IPS-15b (cell line): Measurements from ENCODE around the gene RBPMS2.
"Not testable (repeated sequence)": the region's sequence is repeated elsewhere in the genome, so short reads cannot be mapped to it uniquely, and the experiment has no call there.

ENCODE experiments used
- H3K27me3 ChIP-seq: one replicate; pipeline ENCODE4 v1.6.1; 2013; ENCODE audit warnings: low read length; ENCODE audit not compliant: control insufficient read depth, insufficient read depth
- H3K36me3 ChIP-seq: one replicate; pipeline ENCODE4 v1.6.1; 2013; ENCODE audit warnings: low read length; ENCODE audit not compliant: control insufficient read depth, insufficient read depth
- H3K4me1 ChIP-seq: one replicate; pipeline ENCODE4 v1.6.1; 2013; ENCODE audit warnings: mild to moderate bottlenecking, low read length; ENCODE audit not compliant: control insufficient read depth, insufficient read depth
- H3K4me3 ChIP-seq: one replicate; pipeline ENCODE4 v1.5.1; 2013; ENCODE audit warnings: low read depth, low read length
- H3K9ac ChIP-seq: one replicate; pipeline ENCODE4 v1.6.1; 2013; ENCODE audit warnings: low read depth, mild to moderate bottlenecking, low read length
- H3K9me3 ChIP-seq: one replicate; pipeline ENCODE4 v1.6.1; 2013; ENCODE audit warnings: mild to moderate bottlenecking, low read length; ENCODE audit not compliant: control insufficient read depth, insufficient read depth

The RBPMS2 gene

GRCh38 chr15:64749999-64750657, 25.3 kb downstream of the RBPMS2 start:
- H3K9me3 ChIP-seq: no peaks in the 10 kb centered on the region
- H3K27me3 ChIP-seq: no peaks in the 10 kb centered on the region
- peaks cover 45% of the 10 kb centered on the region for H3K36me3 ChIP-seq
- H3K9ac ChIP-seq: peak overlapping the region; percentile 12
- peaks cover 3% of the 10 kb centered on the region for H3K4me1 ChIP-seq
- no peak overlapping the region for H3K4me3 ChIP-seq

GRCh38 chr15:64749167-64749566, 26.2 kb downstream of the RBPMS2 start:
- Histone ChIP-seq H3K36me3 (peaks cover 45% of the 10 kb centered on the region), H3K9me3 (no peaks in the 10 kb centered on the region), H3K27me3 (no peaks in the 10 kb centered on the region), H3K4me3 (no peak overlapping the region), H3K4me1 (peaks cover 3% of the 10 kb centered on the region), H3K9ac (no peak overlapping the region)

- no peak overlapping the region for H3K9ac ChIP-seq
- H3K36me3 ChIP-seq: peaks cover 45% of the 10 kb centered on the region
- no peaks in the 10 kb centered on the region for H3K27me3 ChIP-seq
- H3K4me1 ChIP-seq: peaks cover 3% of the 10 kb centered on the region
- H3K4me3 ChIP-seq: no peak overlapping the region
- no peaks in the 10 kb centered on the region for H3K9me3 ChIP-seq
Measured at GRCh38 chr15:64748251-64748650, 27.1 kb downstream of the RBPMS2 start.

- peaks cover 3% of the 10 kb centered on the region for H3K4me1 ChIP-seq
Measured at GRCh38 chr15:64747578-64747977, 27.8 kb downstream of the RBPMS2 start.

GRCh38 chr15:64746921-64747320, 28.5 kb downstream of the RBPMS2 start:
- no peak overlapping the region for H3K9ac ChIP-seq
- H3K4me3 ChIP-seq: no peak overlapping the region
- H3K36me3 ChIP-seq: peaks cover 57% of the 10 kb centered on the region
- no peaks in the 10 kb centered on the region for H3K27me3 ChIP-seq
- peaks cover 3% of the 10 kb centered on the region for H3K4me1 ChIP-seq
- no peaks in the 10 kb centered on the region for H3K9me3 ChIP-seq

More at GRCh38 chr15:64747578-64747977, 27.8 kb downstream of the RBPMS2 start:
- H3K27me3 ChIP-seq: no peaks in the 10 kb centered on the region
- H3K4me3 ChIP-seq: no peak overlapping the region
- peaks cover 52% of the 10 kb centered on the region for H3K36me3 ChIP-seq
- H3K9me3 ChIP-seq: no peaks in the 10 kb centered on the region
- H3K9ac ChIP-seq: no peak overlapping the region

GRCh38 chr15:64746356-64746755, 29.0 kb downstream of the RBPMS2 start:
- peaks cover 58% of the 10 kb centered on the region for H3K36me3 ChIP-seq
- H3K4me1 ChIP-seq: peaks cover 3% of the 10 kb centered on the region
- no peak overlapping the region for H3K4me3 ChIP-seq
- no peaks in the 10 kb centered on the region for H3K27me3 ChIP-seq
- no peaks in the 10 kb centered on the region for H3K9me3 ChIP-seq
- no peak overlapping the region for H3K9ac ChIP-seq

- no peaks in the 10 kb centered on the region for H3K9me3 ChIP-seq
- no peak overlapping the region for H3K9ac ChIP-seq
- H3K27me3 ChIP-seq: no peaks in the 10 kb centered on the region
- H3K36me3 ChIP-seq: peaks cover 70% of the 10 kb centered on the region
- H3K4me3 ChIP-seq: no peak overlapping the region
- H3K4me1 ChIP-seq: no peaks in the 10 kb centered on the region
Measured at GRCh38 chr15:64743691-64744090, 31.7 kb downstream of the RBPMS2 start.

- Histone ChIP-seq H3K36me3 (peaks cover 70% of the 10 kb centered on the region), H3K27me3 (no peaks in the 10 kb centered on the region), H3K9ac (no peak overlapping the region), H3K9me3 (no peaks in the 10 kb centered on the region), H3K4me3 (no peak overlapping the region), H3K4me1 (no peaks in the 10 kb centered on the region)
Measured at GRCh38 chr15:64742921-64743320, 32.5 kb downstream of the RBPMS2 start.

GRCh38 chr15:64742385-64742784, 33.0 kb downstream of the RBPMS2 start:
- H3K36me3 ChIP-seq: peaks cover 65% of the 10 kb centered on the region
- H3K27me3 ChIP-seq: no peaks in the 10 kb centered on the region
- H3K4me1 ChIP-seq: no peaks in the 10 kb centered on the region
- H3K9ac ChIP-seq: no peak overlapping the region
- no peaks in the 10 kb centered on the region for H3K9me3 ChIP-seq
- H3K4me3 ChIP-seq: no peak overlapping the region

- H3K4me3 ChIP-seq, H3K9me3 ChIP-seq, H3K27me3 ChIP-seq, H3K9ac ChIP-seq, H3K4me1 ChIP-seq: not testable (repeated sequence)
- peaks cover 61% of the 10 kb centered on the region for H3K36me3 ChIP-seq
Measured at GRCh38 chr15:64741708-64742107, 33.7 kb downstream of the RBPMS2 start.

- H3K4me3 ChIP-seq: no peak overlapping the region
Measured at GRCh38 chr15:64740311-64741170, 34.8 kb downstream of the RBPMS2 start.

More at GRCh38 chr15:64740311-64741170, 34.8 kb downstream of the RBPMS2 start:
- Histone ChIP-seq H3K4me1 (no peaks in the 10 kb centered on the region), H3K36me3 (peaks cover 62% of the 10 kb centered on the region), H3K9me3 (no peaks in the 10 kb centered on the region), H3K9ac (no peak overlapping the region), H3K27me3 (no peaks in the 10 kb centered on the region)
